GM18511 (cell line): ENCODE measurements around the gene CCDC34.
A peak's percentile ranks its signal among the peaks of the same experiment; 100 is the strongest.

Source experiments
- ATAC-seq: cut with Tn5 transposase; IDR thresholded peaks from one replicate; pipeline ENCODE4 v1.9.1; 2021; ENCODE audit warnings: mild to moderate bottlenecking, moderate library complexity; ENCODE audit not compliant: unreplicated experiment

The CCDC34 gene, protein sequence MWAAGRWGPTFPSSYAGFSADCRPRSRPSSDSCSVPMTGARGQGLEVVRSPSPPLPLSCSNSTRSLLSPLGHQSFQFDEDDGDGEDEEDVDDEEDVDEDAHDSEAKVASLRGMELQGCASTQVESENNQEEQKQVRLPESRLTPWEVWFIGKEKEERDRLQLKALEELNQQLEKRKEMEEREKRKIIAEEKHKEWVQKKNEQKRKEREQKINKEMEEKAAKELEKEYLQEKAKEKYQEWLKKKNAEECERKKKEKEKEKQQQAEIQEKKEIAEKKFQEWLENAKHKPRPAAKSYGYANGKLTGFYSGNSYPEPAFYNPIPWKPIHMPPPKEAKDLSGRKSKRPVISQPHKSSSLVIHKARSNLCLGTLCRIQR

GRCh38 chr11:27362749-27363575 lies at the start of gene CCDC34:
Gene CCDC34 (minus strand): TSS chr11:27363215. CDS start chr11:27363194, 21 bp downstream.
- ATAC-seq = peak; percentile 99

DNA sequence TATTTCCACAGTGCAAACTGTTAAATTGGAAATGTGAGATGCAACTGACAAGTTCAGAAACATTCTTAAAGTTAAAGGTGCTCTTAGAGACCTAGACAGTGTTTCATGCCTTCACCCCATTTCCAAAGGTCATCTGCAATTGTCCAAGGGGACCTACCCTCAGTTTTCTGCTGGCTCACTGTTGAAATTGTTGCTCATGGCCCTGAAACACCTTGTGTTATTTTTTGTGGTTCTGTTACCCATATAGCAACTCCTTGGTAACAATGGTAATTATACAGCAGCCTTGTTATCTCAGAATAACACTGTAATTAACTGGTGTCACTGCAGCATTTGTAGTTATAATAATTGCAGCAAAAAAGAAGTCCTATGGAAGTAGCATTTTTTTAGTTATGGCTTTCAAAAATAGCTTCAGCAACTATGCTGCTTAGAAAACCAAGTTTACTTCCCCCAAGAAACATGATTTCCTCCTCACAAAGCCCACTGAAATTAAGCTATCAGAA lies 49.2 kb upstream of the CCDC34 start:
- no peak for ATAC-seq

DNA sequence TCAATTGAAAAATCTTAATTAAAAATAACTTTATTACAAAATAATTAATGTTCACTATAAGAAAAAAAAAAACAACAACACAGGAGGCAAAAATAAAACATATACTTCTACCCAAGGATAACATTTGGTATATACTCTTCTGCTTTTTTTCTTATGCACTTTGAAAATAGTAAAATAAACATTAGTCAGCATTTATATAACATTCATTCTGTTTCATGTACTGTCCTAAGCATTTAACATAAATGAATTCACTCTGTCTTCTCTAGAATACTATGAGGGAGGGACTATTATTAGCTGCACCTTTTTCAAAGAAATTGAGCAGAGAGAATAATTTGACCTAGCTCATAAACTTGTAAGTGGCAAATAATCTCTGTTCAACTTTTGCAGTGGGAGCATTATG lies 48.3 kb upstream of the CCDC34 start:
- ATAC-seq = no peak

- ATAC-seq = no peak
Observed at GRCh38 chr11:27410272-27410671, 47.3 kb upstream of the CCDC34 start.

DNA sequence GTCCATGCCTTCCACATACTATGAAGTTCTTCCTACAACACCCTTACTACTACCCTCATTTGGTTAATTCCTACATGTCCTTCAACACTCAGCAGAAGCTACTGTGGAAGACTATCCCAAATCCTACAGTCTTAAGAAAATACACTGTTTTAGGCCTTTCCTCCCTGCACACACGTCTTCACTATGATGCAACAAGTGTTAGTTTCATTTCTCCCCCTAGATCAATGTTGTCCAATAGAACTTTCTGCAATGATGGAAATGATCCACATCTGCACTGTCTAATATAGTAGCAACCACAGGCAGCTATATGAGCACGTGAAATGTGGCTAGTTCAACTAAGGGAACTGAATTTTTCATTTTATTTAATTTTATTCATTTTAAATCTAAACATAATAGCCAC lies 46.7 kb upstream of the CCDC34 start:
- no peak for ATAC-seq

DNA sequence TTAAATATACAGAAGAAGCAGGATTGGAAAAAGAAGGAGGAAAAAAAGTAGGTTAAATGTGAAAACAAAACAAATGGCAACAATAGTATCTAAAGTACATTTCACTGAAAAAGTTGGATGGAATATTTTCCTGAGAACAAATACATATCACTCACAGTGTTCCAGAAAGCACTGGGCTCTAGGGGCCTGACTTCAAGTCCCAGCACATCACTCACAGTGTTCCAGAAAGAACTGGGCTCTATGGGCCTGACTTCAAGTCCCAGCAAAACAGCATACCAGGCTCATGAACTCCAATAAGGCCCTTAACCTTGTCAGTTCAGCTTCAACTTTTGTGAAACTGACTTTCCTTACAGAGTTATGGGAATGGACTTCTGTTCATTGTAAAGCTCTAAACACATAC lies 46.0 kb upstream of the CCDC34 start:
- no peak for ATAC-seq

DNA sequence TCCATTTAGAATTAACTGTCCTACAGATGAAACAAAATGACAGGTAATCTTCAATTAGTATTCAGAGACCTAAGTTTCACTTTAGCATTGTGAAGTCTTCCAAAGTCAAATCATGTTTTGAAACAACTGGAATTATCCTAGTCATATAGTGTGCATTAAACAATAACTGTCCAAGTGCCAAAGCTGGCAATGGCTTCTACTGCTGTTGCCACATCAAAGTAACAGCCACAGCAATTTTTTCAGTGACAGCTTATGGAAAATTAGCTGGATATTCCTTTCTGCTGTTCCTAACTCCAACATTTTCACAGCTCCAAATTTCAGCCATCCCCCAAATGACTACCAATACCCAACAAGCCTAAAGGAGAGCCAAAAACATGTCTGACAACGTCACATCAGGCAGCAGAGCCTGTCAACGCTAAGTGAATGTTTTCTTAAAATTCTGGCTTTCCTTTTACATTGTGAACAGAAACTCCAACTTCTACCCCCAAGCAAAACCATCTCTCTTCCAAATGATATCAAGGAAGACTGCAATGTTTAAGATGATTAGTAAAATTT lies 45.3 kb upstream of the CCDC34 start:
- ATAC-seq = no peak

- ATAC-seq = no peak
Observed at GRCh38 chr11:27406498-27407354, 43.7 kb upstream of the CCDC34 start.

GRCh38 chr11:27405134-27405533 lies 42.1 kb upstream of the CCDC34 start:
- no peak for ATAC-seq

GRCh38 chr11:27404427-27404826 lies 41.4 kb upstream of the CCDC34 start:
- ATAC-seq = no peak

DNA sequence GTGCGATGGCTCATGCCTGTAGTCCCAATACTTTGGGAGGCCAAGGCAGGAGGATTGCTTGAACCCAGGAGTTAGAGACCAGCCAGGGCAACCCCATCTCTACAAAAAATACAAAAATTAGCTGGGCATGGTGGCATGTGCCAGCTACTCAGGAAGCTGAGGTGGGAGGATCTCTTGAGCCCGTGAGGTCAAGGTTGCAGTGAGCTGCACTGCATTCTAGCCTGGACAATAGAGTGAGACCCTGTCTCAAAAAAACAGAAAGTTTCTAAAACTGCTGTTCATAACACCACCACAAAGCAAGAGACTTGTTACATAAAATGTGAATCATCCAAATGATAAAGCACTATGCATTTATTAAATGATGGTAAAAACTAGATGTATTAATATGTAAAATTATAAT lies 40.2 kb upstream of the CCDC34 start:
- no peak for ATAC-seq

DNA sequence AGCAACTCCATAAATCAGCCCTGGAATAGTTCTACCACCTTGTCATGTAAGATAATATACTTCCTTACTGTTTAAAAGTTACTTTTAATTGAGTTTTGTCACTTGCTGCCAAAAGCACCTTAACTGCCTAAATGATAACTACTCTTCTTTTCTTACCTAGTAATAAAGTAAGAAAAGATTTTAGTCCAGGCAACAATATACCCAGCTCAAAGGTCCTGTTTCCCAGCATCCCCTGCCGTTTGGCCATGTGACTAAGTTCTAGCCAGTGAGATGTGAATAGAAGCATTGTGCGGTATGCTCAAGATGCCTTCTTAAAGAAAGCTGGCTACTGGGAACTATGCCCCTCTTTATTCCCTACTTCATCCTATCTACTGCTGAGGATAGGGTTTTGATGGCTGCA lies 39.4 kb upstream of the CCDC34 start:
- no peak for ATAC-seq

DNA sequence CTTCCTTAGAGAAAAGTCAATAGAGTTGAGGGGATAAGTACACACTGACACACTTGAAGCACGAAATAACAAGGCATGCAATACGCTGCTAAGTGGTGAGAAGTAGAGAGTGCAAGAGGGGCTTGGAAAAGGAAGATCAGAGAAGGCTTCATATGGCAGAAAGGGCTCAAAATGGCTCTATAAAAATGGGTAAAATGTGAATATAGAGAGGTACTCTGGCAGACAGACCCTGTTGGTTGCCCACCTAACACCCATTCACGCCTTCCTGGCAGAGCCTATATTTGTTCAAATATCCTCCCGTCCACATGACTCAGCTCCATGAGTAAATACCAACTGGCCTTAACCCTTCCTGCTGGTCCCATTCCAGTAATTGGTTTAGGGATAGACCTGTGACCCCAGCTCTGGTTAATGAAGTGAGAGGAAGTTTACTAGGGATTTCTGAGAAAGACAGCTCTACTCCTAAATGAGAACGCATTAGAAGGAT lies 38.9 kb upstream of the CCDC34 start:
- ATAC-seq = no peak

DNA sequence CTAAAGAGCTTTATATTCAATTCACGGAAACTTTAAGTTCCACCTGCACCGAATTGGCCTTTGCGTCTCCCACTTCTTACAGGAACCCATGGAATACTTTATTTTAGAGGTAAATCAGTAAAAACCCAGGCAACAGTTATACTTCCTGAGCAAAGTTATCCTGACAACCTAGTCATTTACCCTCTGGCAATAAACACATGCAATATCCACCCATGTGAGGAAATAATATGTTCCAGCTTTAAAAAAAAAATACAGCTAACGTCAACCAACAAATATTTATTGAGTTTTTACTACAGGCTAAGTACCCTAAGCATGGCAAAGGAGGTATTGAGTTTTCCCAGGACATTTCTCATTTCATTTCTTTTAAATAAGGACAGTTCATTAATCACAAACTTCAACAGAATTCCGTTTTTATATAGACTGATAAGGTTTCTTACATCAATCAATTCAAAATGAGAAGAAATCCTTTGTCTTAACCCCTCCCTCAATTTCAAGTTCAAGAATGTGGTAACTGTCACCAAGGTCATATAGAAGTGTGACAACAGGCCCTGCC lies 38.3 kb upstream of the CCDC34 start:
- ATAC-seq = no peak

- ATAC-seq = no peak
Observed at GRCh38 chr11:27398400-27398770, 35.4 kb upstream of the CCDC34 start.

- no peak for ATAC-seq
Observed at GRCh38 chr11:27397624-27398399, 34.8 kb upstream of the CCDC34 start.

DNA sequence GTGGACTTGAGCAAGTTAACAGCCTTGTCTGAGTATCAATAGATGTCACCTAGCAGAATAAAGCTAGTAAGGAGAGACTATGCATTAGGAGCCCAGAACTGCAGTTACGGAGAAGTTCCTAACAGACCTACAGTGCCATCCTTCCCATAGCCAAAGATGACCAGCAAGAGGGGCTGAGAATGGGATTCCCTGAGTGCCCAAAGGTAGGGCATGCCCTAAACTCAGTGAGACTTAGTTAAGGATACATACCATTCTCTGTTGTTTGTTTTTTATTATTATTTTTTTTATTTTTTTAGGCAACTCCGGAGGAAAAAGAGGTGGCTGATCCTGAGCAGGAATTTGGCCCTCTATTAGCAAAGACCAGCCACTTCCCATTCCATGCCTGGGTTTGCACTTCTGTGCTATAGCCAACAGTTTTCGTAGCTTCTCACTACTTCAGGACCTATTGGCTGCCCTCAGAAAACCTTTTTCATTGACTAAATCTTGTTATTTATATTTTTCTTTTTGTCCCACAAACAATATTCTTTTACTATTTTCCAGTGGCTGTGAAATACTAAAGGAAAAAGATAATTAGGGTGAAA lies 33.3 kb upstream of the CCDC34 start:
- no peak for ATAC-seq

- no peak for ATAC-seq
Observed at GRCh38 chr11:27395556-27396258, 32.7 kb upstream of the CCDC34 start.
